Fibroblast of villous mesenchyme (primary cell): ENCODE results near the gene POLG. TPM values are rescaled to one million over a fixed set of nuclear protein-coding genes. Genes with fewer than 3 reads are reported as not detected.

Source experiments
- DNase-seq: peaks from one replicate; pipeline ENCODE4 v3.0.0-alpha.2; 2010; ENCODE audit warnings: low read depth
- H3K4me3 ChIP-seq: 2 replicates; pipeline ENCODE4 v1.5.1; 2011; ENCODE audit warnings: low read depth, mild to moderate bottlenecking, low read length
- CTCF ChIP-seq: IDR thresholded peaks from 2 replicates; pipeline ENCODE4 v1.5.1; 2012; ENCODE audit warnings: low read depth, mild to moderate bottlenecking, low read length; ENCODE audit not compliant: insufficient read depth
- total RNA-seq: library from RNA; depleted of rRNA; stranded (reverse); fragments of >200 nt; gene quantifications from 2 replicates; pipeline ENCODE4 v1.2.3, GENCODE V29; 2012

Gene POLG
- total RNA-seq, 1 donor, result 79.5 TPM

GRCh38 chr15:89309993-89310392, 24.6 kb downstream of the POLG start:
- H3K4me3 ChIP-seq, result no peak overlapping the region
- no peak for DNase-seq
- TF ChIP-seq CTCF, result no peak

GRCh38 chr15:89308236-89308635, 26.4 kb downstream of the POLG start:
- H3K4me3 ChIP-seq, result no peak overlapping the region
- no peak for TF ChIP-seq CTCF
- no peak for DNase-seq

- no peak overlapping the region for H3K4me3 ChIP-seq
- DNase-seq, result peak; percentile 28
- no peak for TF ChIP-seq CTCF
Observed at GRCh38 chr15:89307791-89308190, 26.8 kb downstream of the POLG start.

GRCh38 chr15:89307046-89307587, 27.5 kb downstream of the POLG start:
- peak; percentile 20 for DNase-seq
- no peak for TF ChIP-seq CTCF
- no peak overlapping the region for H3K4me3 ChIP-seq

GRCh38 chr15:89305395-89305794, 29.2 kb downstream of the POLG start:
- no peak for TF ChIP-seq CTCF
- H3K4me3 ChIP-seq, result no peak overlapping the region
- DNase-seq, result no peak

GRCh38 chr15:89303986-89304385, 30.6 kb downstream of the POLG start:
- DNase-seq, result no peak
- no peak overlapping the region for H3K4me3 ChIP-seq
- no peak for TF ChIP-seq CTCF
